SJSA1 (cell line): Measurements from ENCODE around the gene ATXN7L3. TPM values are rescaled to one million over a fixed set of nuclear protein-coding genes. Genes with fewer than 3 reads are reported as not detected.

Source experiments
- DNase-seq, 2 experiments: peaks; one replicate each; pipeline ENCODE4 v3.0.0-alpha.2; 2015 to 2020; ENCODE audit warnings: low spot score in 2 of 2, low read depth in 1 of 2
- H3K27ac ChIP-seq: fragments of 250-450 bp; sonication (Bioruptor Pico); 2 replicates; pipeline ENCODE4 v1.5.1; 2020; ENCODE audit warnings: mild to moderate bottlenecking, moderate library complexity
- H3K27me3 ChIP-seq: fragments of 250-450 bp; sonication (Bioruptor Pico); replicated peaks from 2 replicates; pipeline ENCODE4 v1.5.1; 2020; ENCODE audit warnings: mild to moderate bottlenecking, moderate library complexity
- H3K36me3 ChIP-seq: fragments of 250-450 bp; sonication (Bioruptor Pico); 2 replicates; pipeline ENCODE4 v1.5.1; 2020; ENCODE audit warnings: mild to moderate bottlenecking
- H3K4me1 ChIP-seq: fragments of 250-450 bp; sonication (Bioruptor Pico); replicated peaks from 2 replicates; pipeline ENCODE4 v1.6.1; 2021; ENCODE audit warnings: mild to moderate bottlenecking
- H3K4me3 ChIP-seq: fragments of 250-450 bp; sonication (Bioruptor Pico); 2 replicates; pipeline ENCODE4 v1.5.1; 2020; ENCODE audit warnings: mild to moderate bottlenecking
- H3K9me3 ChIP-seq: fragments of 250-450 bp; sonication (Bioruptor Pico); replicated peaks from 2 replicates; pipeline ENCODE4 v1.5.1; 2020; ENCODE audit warnings: mild to moderate bottlenecking
- total RNA-seq: library from RNA; depleted of rRNA; stranded (reverse); fragments of >200 nt; shearing (Covaris generic); gene quantifications from 2 replicates; pipeline ENCODE4 v1.2.3, GENCODE V29; 2014

ATXN7L3 gene
- total RNA-seq, 1 experiment from 2014 or later, result 62.6 TPM

DNA sequence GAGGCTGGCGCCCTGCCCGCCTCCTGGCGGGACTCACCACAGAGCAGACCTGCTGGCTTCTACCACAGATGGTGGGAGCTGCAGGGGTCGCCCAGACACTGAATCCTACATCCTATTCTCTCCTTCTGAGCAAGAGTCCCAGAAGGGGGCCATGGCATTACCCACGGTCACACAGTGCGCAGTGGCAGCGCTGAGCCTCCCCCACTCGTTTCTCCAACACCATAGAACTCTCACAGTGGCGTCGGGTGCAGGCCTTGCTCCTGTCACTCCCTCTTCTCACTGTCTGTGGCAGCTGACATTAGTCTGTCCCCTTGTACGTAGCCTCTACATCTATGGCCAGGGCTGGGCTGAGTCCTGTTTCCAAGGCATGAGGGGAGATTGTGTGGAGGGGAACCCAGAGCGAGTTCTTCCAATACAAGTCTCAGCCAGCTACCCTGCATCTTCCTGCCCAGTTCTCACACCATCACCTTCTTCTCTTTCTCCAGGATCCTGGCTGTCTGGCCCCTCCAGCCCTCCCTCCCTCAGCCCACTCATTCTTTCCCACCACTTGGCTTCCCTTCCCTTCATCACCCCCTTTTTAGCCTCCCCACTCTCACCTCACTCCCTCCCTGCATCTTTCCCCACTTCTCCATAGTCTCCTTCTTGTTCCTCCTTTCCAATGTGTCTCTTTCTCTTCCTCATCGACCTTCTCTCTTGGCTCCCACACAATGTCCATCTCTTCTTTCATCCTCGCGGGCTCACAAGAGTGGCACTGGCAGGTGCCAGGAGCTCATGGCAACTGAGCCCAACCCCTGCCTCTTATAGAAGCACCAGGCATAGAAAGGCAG is 13.9 kb upstream of the ATXN7L3 start:
- no peak overlapping the region for H3K4me3 ChIP-seq

DNA sequence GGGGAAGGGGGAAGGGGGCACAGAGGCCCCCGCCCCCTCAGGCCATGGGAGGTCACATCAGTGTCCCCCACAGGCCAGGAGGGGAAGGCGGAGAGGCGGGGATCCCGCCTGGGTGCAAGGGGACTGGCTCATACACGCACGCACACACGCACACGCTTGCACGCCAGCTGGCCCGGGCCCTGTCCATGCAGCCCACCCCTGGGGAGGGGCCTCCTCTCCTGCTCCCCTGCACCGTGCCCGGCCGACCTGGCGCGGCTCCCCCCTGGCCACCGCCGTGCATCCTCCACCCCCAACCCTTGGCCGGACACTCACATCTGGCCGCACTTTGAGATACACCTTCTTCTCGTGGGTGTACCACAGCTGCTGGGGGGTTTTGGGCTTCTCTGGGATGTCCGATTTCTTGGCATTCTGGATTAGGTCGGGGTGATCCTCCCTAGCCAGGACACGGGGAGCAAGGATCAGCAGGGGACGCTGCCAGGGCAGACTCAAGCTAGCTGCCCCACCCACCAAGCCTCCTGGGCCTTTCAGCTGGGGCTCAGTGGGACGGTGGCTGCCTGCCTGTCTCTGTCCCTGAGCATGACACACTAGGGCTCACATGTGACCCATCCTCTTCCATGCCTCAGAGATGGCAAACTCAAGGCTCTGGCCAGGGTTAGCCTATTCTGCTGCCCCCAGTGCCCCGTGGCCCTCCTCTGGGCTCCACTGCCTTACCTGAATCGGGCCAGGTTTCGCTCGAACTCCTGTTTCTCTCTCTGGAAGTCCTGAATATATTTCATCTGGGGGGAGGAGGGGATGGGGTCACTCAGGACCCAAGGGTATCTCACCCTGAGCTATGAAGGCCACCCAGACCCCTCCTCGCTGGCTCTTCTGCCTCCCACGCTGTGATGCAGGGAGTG is 13.1 kb upstream of the ATXN7L3 start:
- no peaks in the 10 kb centered on the region for H3K9me3 ChIP-seq
- DNase-seq, result peak in 1 of 2 experiments; percentile 47
- peaks cover 23% of the 10 kb centered on the region for H3K4me1 ChIP-seq
- no peak overlapping the region for H3K4me3 ChIP-seq
- H3K27ac ChIP-seq, result no peak overlapping the region
- no peaks in the 10 kb centered on the region for H3K27me3 ChIP-seq
- H3K36me3 ChIP-seq, result peaks cover 93% of the 10 kb centered on the region

More for the DNA sequence above, 13.9 kb upstream of the ATXN7L3 start:
- Histone ChIP-seq H3K36me3 (peaks cover 89% of the 10 kb centered on the region), H3K9me3 (no peaks in the 10 kb centered on the region), H3K4me1 (peaks cover 22% of the 10 kb centered on the region), H3K27ac (no peak overlapping the region), H3K27me3 (no peaks in the 10 kb centered on the region)
- DNase-seq, result no peak

DNA sequence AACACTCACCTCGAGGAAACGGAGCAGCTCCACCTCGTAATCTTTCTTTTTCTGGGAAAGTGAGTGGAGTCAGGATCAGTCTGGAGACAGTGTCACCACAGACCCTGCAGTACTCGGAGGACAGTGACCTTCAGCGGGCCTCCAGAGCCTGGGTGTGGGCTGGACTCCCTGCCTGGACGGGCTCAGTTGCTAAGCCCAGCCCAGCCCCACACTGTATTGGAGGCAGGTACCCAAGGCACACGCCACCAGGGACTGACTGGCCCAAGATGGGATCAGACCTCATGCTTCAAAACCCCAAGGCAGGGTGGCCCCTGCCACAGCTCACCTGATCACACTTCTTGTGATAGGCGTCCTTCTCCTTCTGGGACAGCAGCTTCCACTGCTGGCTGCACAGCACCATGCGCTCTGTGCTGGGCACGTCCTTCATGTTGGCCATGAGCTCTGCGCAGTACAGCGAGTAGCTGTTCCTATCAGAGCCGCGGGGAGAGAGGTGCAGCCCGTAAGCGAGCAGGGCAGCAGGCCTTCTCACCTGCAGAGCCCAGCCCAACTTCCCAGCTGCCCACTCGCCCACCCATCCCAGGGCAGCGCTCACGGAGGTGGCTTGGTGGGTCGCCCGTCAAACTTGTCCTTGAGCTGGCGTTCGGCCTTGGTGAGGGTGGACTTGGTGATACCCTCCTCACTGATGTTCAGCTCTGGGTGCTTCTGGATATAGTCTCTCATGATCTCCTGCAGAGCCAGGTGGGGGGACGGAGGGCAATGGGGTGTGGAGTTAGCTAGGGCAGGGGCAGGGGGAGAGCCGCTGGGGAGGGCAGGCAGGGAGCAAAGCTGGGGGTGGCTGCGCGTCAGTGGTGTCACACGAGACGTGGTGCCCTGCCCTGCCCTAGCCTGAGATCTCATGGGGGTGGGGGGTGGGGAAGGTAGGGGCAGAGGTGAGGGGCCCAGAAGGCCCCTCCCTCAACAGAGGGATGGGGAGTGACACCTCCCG is 11.9 kb upstream of the ATXN7L3 start:
- Histone ChIP-seq H3K36me3 (peaks cover 93% of the 10 kb centered on the region), H3K27ac (no peak overlapping the region), H3K4me3 (no peak overlapping the region), H3K9me3 (no peaks in the 10 kb centered on the region), H3K4me1 (peaks cover 19% of the 10 kb centered on the region), H3K27me3 (no peaks in the 10 kb centered on the region)
- peak in 1 of 2 experiments; percentile 51 for DNase-seq

DNA sequence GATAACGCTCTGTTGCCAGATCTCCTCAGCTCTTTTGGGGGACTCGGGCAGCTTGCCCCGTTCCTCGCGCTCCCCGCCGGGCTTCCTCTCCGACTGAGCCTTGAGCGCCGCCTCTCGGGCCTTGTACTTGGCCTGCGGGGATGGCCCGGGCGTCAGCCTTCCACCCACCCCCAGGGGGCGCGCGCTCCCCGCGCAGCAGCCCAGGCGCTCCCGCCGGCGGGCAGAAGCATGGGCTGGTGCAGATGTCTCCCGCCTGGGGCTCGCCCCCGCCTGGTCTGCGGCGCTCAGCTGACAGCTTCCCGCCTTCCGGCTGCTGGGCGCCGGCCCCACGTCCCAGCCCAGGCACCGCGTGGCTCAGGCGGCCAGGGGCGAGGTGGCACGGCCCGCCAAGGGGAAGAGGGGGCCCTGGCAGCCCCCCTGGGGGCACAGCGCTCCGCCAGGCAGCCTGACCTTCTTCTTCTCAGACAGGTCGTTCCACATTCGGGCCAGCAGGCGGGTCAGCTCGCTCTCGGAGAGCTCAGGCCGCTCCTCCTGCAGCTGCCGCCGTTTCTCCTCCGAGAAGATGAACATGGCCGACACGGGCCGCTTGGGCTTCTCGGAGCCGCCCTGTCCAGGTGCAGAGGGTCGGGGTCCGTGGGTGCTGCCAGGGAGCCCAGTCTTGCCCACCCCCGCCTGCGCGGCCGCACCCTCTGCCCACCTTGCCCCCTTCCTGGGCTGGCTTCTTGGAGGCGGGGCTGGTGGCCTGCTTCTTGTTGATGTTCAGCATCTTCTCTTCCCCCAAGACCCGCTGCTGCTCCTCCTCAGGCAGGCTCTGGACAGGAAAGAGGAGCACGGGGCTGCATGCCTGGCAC is 10.9 kb upstream of the ATXN7L3 start:
- no peaks in the 10 kb centered on the region for H3K9me3 ChIP-seq
- peaks cover 19% of the 10 kb centered on the region for H3K4me1 ChIP-seq
- DNase-seq, result peak; percentile 79 to 88
- peaks cover 87% of the 10 kb centered on the region for H3K36me3 ChIP-seq
- H3K27ac ChIP-seq, result no peak overlapping the region
- H3K27me3 ChIP-seq, result no peaks in the 10 kb centered on the region
- H3K4me3 ChIP-seq, result no peak overlapping the region

DNA sequence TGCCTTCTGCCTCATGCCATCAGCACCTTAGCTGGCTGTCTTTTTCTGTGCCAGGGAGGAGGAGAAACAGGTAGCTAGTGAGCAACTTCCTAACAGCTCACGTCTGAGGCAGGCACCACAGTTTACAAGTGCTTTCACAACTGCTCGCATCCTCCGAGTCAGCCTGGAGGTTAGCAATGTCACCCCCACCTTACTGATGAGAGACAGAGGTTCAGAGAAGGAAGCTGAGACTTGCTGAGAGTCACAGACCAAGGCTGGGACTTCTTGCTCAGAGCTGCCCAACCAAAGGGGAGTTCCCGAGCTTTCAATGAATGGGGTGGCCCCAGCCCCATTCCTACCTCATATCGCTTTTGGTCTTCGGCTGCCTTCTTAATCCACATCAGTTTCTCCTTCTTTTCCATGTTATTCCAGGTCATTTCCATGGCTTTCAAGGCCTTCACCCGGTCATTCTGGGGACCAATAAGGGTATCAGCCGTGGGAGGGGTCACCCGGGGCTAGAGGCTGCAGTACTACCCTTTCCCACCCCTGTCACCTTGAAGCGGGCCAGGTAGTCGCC is 10.2 kb upstream of the ATXN7L3 start:
- Histone ChIP-seq H3K9me3 (no peaks in the 10 kb centered on the region), H3K4me3 (no peak overlapping the region), H3K4me1 (peaks cover 19% of the 10 kb centered on the region), H3K36me3 (peaks cover 80% of the 10 kb centered on the region), H3K27ac (no peak overlapping the region), H3K27me3 (no peaks in the 10 kb centered on the region)
- no peak for DNase-seq

DNA sequence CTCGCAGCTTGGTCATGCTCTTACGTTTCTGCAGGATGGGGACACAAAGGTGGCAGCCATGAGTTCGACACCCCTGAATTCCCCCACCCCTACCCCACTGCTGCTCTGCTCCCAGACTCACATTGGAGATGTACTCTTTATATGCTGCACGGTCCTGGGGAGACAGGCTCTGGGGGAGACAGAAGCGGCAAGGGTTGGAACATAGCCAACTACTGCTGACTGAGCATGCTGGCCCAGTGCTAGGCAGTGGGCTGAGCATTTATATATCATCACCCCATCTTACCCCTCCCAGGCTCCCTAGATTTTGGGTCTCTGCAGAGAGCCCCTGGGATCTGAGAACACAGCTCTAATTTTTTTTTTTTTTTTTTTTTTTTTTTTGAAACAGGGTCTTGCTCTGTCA is 8.1 kb upstream of the ATXN7L3 start:
- DNase-seq, result no peak
- peaks cover 30% of the 10 kb centered on the region for H3K4me1 ChIP-seq
- H3K9me3 ChIP-seq, result no peaks in the 10 kb centered on the region
- H3K36me3 ChIP-seq, result peaks cover 59% of the 10 kb centered on the region
- H3K27ac ChIP-seq, result no peak overlapping the region
- H3K27me3 ChIP-seq, result no peaks in the 10 kb centered on the region
- H3K4me3 ChIP-seq, result no peak overlapping the region

DNA sequence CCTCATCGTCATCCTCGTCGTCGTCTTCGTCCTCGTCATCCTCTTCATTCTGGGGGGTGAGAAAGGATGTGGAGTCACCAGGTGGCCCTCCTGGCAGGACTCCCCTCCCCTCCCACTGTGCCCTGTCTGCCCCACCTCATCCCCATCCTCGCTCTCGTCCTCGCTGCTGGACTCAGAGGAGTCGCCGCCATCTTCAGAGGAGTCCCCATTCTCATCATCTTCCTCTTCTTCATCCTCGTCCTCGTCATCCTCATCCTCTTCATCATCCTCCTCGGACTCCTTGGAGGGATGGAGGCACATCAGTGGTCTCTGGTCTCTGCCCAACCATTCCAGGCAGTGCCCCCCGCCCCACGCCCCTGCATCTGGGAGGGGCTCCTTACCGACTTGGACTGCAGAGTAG is 7.6 kb upstream of the ATXN7L3 start:
- H3K4me3 ChIP-seq, result no peak overlapping the region
- H3K27ac ChIP-seq, result no peak overlapping the region
- no peaks in the 10 kb centered on the region for H3K9me3 ChIP-seq
- H3K27me3 ChIP-seq, result no peaks in the 10 kb centered on the region
- H3K36me3 ChIP-seq, result peaks cover 56% of the 10 kb centered on the region
- peaks cover 30% of the 10 kb centered on the region for H3K4me1 ChIP-seq
- no peak for DNase-seq

DNA sequence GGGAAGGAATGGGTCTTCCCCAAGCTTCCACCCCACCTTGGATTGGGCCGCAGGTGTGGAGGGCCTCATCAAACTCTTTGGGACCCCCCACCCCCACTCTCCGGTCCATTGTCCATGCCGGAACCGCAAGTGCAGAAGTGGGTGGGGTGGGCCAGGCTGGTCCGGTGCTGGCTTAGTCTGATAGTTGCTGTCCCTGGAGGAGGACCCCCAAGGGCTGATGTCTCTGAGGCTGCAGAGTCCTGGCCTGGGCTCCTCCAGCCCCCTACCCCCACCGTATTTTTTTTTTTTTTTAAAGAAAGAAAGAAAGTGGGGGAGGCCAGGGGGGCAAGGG is 7.1 kb upstream of the ATXN7L3 start:
- no peak for DNase-seq
- peaks cover 30% of the 10 kb centered on the region for H3K4me1 ChIP-seq
- H3K9me3 ChIP-seq, result no peaks in the 10 kb centered on the region
- no peaks in the 10 kb centered on the region for H3K27me3 ChIP-seq
- no peak overlapping the region for H3K27ac ChIP-seq
- peaks cover 56% of the 10 kb centered on the region for H3K36me3 ChIP-seq
- no peak overlapping the region for H3K4me3 ChIP-seq

DNA sequence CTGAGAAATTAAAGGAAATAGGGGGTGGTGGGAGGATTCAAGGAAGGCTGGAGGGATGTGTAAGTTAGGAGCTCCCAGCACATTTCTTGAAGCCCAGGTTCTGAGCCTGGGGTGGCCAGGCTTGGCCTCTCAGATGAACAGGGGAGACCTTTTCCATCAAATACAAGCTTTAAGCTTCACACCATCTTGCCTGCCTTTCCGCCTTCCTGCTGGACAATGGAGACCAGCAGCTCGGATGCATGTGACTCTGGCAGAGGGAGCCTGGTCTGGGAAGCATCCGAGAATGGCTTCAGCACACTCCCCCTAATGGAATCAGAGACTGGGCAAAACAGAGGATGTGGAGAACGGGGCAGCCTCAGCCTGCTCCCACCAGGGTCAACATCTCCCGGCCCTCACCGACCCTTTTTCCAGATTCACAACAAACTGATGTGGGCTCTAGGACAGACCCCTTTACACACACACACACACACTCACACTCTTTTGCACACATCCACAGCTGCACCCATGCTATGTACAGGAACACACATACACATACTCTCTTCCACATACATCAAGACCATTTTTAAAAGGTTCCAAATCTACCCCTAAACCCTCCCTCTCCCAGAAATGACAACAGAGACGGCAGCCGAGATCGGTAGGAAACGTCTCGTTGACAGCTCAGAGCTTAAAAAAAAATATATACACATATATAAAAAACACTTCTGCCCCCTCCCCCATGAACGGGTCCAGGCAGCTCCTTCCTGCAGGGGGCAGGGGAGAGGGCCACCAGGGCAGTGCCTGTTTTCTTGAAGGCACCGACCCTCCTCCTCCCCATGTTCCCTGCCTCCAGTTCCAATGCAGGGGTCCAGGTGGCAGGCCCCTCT is 6.5 kb upstream of the ATXN7L3 start:
- Histone ChIP-seq H3K27me3 (no peaks in the 10 kb centered on the region), H3K4me1 (peaks cover 30% of the 10 kb centered on the region), H3K36me3 (peaks cover 50% of the 10 kb centered on the region), H3K4me3 (no peak overlapping the region), H3K27ac (no peak overlapping the region), H3K9me3 (no peaks in the 10 kb centered on the region)
- DNase-seq, result no peak

DNA sequence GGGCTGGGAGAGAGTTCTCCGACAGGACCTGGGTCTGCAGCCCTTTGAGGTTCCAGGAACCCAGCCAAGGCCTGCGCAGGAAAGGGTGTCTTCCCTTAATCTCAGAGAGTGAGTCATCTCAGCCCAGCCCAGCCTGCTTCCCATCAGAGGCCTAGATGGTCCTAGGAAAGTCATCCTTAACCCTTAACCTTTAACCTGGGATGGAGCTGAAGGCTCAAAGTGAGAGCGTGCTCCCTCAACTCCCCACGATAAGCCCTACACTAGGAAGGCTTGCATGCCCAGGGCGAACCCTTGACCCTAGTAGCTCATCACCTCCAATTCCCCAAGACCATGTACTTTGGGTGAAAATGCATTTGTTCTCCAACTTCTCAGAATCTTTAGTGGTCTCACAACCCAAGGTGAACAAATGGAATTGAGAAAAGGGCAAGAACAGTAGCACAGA is 4.8 kb upstream of the ATXN7L3 start:
- Histone ChIP-seq H3K27ac (no peak overlapping the region), H3K9me3 (no peaks in the 10 kb centered on the region), H3K27me3 (no peaks in the 10 kb centered on the region), H3K4me3 (no peak overlapping the region), H3K36me3 (peaks cover 33% of the 10 kb centered on the region), H3K4me1 (peaks cover 26% of the 10 kb centered on the region)
- no peak for DNase-seq

DNA sequence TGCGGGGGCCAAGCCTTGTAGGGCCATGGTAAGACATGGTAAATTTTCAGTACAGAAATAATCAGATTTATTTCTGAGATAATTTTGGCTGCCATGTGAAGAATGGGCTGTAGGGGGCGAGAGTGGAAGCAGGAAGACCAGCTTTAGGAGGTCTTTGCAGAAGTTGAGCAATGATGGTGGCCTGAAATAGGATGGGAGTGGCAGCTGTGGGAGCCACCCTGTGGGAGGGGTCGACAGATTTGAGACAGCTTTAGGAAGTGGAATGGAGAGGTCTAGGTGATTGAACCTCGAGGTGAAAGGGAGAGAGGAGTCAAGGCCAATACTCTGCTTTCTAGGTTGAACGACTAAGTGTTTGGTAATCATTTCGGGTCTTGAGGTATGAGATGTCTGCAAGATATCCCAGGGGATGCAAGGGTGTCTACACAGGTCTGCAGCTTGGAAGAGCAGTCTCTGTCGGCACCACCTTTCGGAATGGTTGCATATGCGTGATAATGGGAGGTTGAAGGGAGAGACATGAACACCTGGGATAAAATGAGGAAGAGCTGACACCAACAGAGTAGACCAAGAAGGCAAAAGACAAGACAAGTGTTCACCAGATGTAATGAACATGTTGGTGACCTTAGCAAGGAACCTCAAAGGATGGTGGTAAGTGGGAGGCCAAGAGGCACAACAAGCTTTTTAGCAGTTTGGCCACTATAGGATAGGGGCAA is 4.2 kb upstream of the ATXN7L3 start:
- H3K27ac ChIP-seq, result no peak overlapping the region
- no peaks in the 10 kb centered on the region for H3K9me3 ChIP-seq
- peak in 1 of 2 experiments; percentile 44 for DNase-seq
- no peak overlapping the region for H3K4me3 ChIP-seq
- peaks cover 26% of the 10 kb centered on the region for H3K4me1 ChIP-seq
- H3K36me3 ChIP-seq, result peaks cover 29% of the 10 kb centered on the region
- H3K27me3 ChIP-seq, result no peaks in the 10 kb centered on the region
